Middle frontal gyrus (tissue), 1 donor: ENCODE data around the gene PDE4D.
"Not testable (repeated sequence)": the region's sequence is repeated elsewhere in the genome, so short reads cannot be mapped to it uniquely, and the experiment has no call there.

Experiments used
- DNase-seq: peaks from one replicate; pipeline ENCODE4 v3.0.0-alpha.2; 2015; ENCODE audit warnings: low spot score; ENCODE audit errors: extremely low spot score

The PDE4D gene

DNA sequence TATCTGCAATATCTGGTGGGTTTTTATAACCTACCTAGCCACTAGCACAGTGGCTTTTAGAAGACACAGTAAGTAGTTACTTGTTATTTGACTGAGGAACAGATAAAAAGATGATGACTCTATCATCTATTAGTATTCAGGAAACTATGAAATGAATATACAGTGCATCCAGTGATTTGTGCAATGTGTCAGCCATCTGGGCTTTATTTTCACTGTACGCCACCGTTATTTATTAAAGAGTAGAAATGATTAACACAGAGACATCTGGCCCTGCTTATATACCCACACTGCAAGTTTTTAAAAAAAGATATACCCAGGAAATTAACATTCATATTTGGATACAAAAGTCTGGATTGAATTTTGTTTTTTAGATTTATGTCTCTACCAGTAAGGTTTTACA lies 408.4 kb downstream of the PDE4D start:
- no peak for DNase-seq

DNA sequence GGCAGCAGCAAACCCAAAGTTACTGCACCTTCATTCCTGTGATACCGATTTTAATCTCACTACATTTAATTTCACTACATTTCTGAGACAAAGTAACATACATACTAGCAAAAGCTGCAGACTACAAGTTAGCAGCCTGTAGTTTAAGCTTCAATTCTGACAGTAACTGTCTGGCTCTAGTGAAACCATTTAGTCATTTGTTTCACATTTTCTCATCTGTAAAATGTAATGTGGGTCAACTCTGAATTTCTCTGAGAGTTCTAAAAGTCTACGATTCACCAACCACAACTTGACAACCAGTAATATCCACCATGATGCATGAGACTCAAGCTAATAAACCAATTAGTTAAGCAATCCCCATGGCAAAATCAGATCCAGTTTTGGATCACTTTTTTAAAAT lies 408.9 kb downstream of the PDE4D start:
- no peak for DNase-seq

DNA sequence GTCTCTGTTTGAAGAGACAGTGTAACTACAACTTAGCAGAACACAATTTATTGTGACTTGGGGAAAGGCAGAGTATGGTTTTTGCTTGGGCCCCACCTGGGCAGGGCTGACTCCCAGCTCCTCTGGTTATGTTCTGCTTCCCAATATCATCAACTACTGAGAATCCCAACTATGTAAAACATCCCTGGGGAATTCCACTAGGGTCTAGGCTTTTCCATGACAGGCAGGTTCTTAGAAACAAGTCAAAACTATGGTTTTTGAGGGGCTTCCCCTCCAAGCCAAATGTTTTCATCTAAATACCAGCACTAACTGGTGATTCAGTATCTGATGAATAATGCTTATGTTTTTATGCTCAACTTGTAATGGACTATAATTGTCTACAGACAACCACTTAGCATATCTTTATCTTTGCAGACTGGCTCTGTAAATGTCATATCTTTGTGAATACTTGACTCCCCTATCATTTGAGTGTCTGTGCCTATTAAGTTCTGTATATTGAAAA lies 409.5 kb downstream of the PDE4D start:
- no peak for DNase-seq

DNA sequence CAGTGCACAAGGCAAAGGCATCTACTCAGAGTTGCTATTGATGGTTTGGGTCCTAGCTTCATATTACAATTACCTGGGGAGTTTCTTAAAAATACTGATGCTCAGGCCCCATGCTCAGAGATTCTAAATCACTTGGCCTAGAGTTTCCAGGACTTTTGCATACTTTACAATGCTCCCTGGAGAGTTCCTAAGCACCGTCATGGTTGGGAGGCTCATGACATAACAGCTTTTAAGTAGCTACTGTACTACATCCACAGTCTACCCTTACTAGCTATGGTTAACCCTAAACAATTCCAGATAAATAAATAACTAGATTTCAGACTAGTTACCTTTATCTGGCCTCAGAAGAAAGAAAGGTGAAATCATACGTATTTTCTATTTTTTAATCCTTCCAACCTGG lies 414.4 kb downstream of the PDE4D start:
- DNase-seq: no peak

DNA sequence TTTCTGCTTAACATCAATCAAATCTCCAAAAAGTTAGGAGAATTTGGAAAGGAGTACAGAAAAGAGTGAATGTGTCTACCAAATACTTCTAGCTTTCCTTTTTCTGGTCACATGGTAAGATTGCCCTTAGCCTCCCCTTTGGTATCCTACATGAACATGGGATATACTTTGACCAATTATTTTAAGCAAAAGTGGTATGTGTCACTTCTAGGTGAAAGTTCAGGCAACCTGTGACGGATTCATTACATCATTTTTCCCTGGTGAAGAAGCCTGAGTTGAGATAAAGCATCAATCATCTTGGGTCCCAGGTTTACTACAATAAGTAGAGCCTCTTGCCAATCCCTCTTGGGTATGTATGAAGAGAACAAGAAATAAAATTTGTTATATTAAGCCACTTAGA lies 419.2 kb downstream of the PDE4D start:
- no peak for DNase-seq

DNA sequence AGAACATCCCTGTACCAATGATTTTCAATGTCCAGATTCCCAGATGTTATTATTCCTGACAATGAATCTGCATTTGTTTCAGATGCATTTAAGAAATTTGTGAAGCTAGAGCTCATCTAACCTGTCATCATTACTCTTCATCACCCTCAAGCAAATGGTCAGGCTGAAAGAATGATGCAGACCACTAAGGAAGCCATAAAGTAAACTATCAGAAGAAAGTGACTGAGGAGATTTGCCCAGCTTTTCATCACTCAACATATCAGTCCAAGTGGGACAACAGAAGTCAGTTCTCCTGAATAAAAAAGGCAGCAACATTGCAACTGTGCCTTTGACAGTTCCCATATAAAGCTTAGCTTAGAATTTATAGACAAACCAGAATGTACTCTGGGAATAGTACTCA lies 419.9 kb downstream of the PDE4D start:
- no peak for DNase-seq

DNA sequence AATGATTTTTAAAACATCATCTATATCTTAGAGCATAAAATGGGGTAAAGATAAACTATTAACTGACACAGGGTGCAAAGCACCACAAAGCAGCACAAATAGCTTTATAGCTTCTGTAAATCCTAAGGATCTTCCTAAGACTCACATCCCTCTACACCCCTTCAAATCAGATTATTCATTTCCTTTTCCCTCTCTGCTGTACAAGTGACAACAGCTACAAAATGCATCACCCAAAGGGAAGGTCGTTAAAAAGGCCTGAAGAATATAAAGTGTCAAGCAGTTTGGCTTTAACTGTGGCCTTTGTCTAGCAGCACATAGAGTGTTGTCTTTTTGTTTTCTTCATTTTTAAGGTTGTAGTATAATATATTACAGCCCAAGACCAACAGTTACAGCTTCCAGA lies 422.1 kb downstream of the PDE4D start:
- no peak for DNase-seq

DNA sequence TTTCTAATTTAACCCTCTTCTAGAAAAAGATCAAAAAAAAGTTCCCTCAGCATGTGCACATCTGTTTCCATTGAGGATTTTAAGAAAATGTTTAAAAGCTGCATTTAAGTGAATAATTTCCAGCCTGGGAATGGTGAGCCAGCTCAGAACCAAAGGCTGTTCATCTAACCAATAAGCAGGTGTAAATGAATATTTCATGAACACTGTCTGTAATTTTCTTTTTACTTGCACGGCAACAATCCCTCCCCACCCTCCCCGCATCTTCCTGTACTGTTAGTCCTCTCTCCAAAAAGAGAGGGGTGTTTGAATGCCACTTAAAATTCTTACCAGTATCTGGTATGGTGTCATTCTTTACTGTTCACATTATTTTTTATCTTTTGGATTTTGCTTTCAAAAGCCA lies 425.6 kb downstream of the PDE4D start:
- DNase-seq: no peak

DNA sequence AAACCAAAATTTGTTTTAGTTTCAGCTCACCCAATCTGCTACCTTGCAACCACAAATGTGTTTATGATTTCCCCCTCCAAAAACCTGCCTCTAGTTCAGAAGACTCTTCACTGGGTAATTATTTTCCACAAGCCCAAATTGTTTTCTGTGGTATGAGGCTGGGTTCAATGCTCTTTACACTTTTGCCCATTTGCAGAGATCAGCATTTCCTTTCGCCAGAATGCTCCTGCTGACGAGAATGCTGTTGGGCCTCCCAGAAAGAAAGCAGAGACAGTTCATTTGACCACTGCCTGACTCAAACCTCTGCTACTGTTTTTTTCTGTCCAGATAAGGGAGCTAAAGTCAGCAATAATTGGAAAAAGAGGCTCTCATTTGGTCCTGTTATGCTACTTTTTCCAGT lies 427.3 kb downstream of the PDE4D start:
- no peak for DNase-seq

DNA sequence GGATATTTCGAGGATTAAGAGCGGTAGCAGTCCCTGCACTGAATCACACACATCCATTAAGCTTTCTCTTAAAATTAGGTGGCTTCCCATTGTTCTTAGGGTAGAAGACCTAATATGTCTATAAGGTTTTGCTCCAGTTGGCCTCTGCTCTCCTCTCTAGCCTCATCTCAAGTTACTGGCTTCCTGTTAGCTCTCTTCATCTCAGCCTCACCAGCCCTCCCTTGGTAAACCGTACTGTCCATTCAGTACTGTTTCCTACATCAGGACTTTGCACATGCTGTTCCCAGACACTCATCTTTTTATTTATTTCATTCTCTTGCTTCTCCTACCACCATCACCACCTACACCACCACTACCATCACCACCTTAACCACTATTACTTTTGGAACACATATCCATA lies 428.6 kb downstream of the PDE4D start:
- DNase-seq: no peak

DNA sequence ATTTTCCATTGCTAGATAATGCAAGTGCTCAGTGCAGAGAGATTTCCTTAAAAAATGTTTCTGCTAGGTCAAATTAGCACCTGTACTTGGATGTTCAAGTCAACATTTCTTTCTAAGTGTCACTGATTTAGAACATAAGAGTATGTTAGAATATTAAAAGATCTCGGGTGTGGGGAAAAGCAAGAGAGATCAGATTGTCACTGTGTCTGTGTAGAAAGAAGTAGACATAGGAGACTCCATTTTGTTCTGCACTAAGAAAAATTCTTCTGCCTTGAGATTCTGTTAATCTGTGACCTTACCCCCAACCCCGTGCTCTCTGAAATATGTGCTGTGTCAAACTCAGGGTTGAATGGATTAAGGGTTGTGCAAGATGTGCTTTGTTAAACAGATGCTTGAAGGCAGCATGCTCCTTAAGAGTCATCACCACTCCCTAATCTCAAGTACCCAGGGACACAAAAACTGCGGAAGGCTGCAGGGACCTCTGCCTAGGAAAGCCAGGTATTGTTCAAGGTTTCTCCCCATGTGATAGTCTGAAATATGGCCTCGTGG lies 429.8 kb downstream of the PDE4D start:
- not testable (repeated sequence) for DNase-seq

DNA sequence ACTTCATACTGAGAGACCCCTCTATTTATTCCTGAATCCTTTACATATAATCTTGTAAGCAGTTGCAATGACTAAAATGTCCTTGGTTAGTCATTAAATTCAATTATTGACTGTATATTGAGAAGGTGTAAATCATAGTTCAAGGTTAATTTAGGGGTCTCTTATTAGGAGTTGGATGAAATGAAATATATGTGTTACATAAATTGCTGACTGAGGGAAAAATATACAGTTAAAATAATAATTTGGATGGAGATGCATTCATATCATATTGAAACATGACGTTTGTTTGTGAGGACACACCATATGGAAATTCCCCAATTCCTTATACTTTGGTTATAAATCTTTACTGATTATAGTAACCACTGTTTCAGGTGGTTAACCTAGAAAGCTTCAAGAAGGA lies 430.6 kb downstream of the PDE4D start:
- DNase-seq: no peak

DNA sequence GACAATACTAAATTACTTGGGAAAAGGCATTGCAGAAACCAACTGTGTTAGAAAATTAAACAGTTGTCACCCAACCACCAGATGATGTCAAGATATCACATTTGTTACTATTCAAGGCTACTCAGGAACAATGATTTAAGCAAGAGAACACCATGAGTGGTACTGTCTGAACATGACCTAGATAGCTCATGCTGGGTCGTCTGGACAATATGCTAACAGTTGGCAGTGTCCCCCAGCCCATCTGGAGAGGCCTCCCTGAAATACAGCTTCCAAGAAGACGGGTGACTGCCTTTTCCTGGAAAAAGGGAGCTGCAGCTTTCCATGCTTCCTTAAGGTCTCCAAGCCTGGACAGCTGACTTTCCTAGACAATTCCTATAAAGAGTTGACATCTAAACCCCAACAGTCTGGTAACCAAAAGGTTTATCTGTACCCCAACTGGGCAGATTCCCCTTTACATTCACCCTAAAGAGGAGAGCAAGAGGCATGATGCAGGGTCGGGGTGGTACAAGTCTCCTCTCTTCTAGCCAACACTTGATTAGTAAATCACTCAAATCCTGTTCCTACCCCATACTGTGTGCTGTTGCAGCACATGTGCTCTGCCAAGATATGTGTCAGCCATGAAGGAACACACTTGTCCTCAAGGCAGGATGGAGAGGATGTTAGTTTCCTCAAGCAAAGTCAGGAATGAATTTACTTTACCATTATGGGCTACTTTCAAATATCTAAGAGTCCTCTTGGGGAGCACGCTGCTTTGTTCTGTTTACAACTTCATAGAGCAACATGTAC lies 433.0 kb downstream of the PDE4D start:
- no peak for DNase-seq

DNA sequence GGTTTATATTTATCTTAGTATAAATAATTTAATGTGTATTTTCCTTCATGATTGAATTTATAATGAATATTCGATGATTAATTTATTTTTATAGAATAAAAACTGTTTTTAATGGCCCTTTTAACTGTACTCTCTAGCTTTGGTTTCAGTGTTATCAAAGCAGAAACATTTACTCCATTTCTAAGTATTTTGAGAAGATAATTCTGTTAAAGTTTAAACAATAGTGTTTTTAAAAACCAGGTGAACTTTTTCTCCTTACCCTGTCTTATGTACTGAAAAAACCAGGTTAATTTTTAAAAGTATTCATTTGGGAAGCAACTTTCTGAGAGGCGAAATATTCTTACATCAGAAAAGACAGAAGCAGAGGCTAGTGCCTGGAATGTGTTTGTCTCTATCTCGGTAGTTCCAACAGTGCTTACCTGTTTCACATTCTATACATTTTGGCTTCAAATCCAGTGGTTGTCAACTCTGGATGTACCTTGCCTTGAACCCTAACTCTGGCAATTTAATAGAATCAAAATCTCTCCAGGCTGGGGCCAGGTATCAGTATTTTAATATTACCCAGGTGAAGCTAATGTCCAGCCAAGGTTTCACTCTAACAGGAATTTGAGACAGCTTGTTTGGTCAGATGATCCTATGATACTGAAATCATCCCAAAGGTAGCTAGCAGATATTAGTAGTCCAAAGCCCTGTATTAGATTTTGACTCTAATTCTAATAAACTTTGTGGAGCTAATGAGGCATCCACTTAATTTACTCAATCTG lies 434.4 kb downstream of the PDE4D start:
- no peak for DNase-seq

DNA sequence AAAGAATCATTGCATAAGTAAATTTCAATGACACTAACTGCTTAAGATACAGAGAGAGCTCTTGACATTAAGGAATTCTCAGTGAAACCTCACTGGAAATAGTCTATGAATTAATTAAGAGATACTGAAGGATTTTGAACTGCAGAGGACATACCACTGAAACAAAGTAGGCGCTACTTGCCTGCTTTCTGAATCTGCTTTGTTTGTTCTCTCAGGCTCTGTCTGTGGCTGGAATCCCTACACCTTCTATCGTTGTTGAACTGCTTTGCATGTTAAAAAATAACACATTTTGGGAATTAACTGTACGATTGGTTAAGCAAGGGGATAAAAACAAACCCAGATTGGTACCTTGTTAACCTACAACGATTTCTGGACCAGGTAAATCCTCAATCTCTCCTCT lies 435.2 kb downstream of the PDE4D start:
- no peak for DNase-seq

DNA sequence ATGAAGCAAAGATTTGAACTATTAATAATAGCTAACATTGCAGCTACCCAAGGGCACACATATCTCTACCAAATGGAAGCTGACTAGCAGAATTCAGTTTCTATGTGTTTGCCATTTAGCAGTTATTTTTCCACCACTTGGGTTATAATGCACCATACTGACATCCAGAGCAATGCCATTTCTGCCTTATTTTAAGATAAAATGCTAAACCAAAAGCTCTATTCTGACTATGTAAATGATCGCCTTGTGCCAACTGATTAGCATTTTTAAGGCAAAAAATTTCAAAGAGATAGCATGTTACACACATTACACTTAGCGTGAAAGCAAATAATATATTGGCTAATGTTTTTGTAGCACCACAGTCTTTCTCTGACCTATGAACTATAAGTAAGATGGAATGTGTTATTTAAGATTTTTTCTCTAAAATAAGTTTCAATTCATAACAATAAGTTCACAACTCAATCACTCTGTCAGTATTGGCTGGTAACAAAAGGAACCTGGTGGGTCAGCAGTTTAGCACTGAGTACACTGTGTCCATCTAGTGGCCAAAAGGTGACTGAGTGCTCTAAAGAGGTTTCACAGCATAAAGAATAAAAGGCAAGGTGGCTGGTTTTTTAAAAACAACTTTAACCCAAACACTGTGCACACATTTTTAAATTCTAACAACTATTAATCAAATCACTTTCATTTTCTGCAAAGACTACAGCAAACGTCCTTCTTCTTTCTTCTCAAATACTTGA lies 443.5 kb downstream of the PDE4D start:
- no peak for DNase-seq

DNA sequence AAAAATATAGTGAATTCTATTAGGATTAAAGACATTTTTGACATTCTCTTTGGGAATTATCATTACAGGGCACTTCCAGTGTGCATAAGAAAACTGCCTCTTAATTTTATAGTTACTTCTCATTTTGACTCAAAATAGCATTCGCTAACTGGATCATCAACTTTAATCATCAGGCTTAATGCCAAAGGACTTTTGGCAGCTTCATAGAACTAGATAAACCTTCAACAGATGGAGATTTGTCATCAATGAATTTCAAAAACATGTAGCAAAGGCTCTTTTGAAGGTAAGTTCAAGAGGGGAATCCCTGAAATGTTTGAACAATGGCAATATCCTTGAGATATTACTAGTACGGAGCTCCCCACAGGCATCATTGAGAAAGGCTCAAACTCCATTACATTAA lies 447.2 kb downstream of the PDE4D start:
- DNase-seq: no peak

DNA sequence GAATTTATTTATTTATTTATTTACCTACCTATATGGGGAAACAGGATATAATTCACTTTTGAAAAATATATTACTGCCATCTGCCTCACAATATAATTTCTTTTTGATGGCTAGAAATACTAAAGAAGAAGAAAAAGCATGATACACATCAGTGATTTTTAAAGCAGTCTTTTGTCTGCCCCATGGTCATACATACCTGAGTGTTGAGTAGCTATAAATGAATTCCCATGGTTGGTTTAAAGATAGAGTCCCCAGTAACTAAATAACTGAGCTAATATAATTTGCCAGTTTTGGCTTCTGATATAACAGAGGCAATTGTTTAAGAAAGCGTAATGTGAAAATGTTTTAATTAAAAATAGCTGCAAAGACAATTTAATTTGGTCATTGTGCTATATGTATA lies 447.8 kb downstream of the PDE4D start:
- no peak for DNase-seq

DNA sequence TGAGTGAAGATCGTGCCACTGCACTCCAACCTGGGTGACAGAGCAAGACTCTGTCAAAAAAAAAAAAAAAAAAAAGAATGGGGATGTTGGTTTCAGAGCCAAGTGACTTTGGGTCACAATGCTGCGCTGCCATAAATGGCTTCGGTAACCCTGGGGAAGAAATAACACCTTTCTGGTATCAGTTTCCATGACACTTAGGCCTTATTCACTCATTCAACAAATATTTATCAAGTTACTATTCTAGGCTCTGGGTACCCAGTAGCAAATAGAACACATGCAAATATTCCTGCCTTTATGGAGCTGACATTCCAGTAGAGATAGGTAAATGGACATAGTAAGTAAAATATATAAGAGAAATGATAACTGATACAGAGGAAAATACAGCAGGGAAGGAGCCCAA lies 454.2 kb downstream of the PDE4D start:
- DNase-seq: no peak

DNA sequence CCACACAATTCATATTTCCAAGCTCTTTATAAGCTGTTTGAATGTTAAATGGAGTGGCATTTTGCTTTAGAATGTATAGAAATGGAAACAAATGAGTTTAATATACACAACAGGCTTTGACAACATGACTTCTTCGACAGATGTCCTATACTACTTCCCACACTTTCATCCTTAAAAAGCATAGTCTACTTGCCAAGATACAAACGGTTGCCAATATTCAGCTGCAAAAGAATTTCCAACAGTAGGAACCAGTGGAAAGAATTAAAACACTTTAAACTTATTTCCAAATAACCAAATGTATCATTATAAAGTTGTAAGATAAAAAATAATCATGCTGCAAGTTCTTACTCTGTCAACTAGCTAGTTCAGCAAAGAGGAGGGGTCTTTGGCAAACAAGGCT lies 456.4 kb downstream of the PDE4D start:
- DNase-seq: peak; percentile 36

DNA sequence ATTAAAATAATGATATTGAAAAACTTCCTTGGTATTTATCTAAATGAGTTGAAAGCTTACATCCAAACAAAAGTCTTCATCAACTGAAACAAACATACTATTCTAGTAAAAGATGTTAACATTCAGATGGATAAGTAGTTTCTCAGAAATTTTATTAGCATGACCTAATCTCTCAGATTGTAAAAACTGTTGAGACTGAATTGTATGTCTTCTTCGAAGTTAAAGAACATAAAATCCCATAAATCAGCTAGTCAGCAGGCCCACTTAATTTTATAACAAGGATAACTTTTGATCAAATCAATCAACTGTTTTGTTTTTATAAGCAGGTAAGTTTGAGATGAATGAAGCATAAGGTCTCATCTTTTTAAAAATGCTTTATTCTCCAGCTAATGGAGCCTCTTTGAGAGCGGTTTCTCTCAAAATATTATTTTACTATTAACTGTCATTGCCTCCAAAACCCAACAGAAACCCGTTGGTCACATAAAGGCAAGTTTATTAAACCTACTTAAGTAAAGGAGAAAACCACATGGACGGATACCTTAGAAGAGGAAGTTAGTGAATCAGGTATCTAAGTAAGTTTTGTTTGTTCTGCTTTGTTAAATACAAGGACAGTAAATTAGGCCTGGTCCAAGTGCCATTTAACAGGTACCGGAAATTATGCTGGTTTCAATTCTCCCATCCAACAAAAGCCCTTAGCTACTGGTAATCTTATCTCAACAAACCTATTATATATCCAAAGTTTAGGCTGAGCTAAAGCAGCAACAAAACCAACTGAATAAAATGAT lies 457.0 kb downstream of the PDE4D start:
- DNase-seq: no peak
